GM10847 (cell line): Measurements from ENCODE around the gene MXD3.

Experiments
- POLR2A ChIP-seq: IDR thresholded peaks from 2 replicates; pipeline ENCODE4 v1.6.1; 2011; ENCODE audit not compliant: insufficient read length; ENCODE audit errors: extremely low read depth

The MXD3 gene

DNA sequence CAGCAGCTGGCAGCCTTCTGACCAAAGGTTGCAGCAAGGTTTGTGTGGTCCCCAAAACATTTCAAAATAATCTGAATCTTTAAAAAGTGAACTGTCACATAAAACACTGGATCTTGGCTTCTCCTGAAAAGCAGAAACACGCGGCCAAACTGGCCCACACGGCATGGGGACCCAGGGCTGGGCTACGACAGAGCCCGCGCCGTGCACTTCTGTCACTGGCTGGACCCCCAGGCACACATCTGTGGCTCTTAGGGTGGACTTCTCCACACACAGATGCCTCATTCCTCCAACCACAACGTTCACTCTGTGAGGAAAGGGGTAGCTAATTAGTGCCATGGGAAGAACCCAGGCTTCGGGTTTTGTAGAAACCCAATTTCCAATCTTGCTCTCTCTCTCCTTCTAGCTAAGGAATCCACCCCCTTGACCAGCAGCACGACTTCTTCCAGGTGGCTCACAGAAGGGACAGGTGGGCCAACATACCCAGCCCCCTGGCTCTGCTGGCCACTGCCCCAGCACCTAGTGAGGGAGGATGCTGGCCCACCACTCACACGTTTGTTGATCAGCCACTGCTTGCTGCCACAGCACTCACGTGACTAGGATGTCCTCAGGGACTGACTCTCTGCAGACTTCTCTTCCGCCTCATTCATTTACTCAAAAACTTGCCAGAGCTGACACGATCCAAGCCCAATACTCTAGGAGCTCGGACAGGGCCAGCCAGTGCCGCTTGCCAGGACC is 21.9 kb upstream of the MXD3 start:
- no peak for TF ChIP-seq POLR2A

DNA sequence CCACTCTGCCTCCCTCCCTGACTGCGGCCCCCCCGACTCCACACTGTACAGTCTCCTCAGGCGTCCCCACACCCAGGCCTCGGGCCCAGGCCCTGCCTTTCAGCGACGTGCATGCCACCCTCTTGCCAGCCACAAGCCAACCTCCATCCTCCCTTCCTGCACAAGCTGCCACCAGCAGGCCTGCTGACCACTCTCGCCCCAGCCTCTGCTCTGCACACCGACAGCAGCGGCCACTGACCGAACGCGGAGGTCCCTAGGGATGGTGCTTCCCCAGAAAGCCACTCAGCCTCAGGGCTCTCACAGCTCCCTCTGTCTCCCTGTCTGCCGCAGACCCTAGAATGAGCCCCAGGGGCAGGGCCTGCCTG is 21.2 kb upstream of the MXD3 start:
- no peak for TF ChIP-seq POLR2A

DNA sequence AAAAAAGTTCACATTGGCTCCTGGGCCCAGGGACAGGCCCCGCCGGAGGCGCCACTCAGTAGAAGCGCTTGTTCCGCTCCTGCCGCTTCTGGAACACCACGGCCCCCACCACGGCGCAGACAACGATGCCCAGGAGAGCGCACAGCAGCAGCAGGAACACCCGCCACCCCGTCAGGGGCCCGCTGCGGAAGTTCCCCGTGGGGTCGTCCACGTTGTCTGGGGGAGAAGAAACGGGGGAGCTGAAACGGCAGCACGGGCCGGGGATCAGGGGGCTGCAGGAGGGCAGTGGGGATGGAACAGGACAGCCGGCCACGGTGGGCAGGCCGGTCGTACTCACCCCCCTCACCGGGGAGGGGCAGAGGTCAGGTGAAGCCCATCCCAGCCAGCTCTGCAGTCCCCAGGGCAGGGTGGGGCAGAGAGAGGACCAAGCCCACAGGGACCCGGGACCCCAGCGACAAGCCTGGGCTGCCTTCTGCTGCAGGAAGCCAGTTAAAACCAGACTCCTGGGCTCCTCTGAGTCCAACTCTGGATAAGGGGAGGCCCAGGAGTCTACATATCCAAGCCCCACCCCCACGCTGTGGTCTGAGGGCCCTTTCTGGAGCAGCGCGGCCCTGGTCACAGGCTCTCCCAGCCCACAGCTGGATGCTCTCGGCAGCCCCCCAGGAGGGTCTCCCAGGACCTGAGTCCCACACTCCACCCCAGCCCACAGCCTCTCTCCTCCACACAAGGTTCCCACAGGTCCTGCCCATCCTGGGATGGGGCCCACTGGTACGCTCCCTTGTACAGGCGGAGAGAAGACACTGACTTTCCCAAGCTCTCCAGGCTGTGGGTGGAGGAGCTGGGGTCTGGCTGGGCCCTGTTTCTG is 20.6 kb upstream of the MXD3 start:
- TF ChIP-seq POLR2A, result no peak

DNA sequence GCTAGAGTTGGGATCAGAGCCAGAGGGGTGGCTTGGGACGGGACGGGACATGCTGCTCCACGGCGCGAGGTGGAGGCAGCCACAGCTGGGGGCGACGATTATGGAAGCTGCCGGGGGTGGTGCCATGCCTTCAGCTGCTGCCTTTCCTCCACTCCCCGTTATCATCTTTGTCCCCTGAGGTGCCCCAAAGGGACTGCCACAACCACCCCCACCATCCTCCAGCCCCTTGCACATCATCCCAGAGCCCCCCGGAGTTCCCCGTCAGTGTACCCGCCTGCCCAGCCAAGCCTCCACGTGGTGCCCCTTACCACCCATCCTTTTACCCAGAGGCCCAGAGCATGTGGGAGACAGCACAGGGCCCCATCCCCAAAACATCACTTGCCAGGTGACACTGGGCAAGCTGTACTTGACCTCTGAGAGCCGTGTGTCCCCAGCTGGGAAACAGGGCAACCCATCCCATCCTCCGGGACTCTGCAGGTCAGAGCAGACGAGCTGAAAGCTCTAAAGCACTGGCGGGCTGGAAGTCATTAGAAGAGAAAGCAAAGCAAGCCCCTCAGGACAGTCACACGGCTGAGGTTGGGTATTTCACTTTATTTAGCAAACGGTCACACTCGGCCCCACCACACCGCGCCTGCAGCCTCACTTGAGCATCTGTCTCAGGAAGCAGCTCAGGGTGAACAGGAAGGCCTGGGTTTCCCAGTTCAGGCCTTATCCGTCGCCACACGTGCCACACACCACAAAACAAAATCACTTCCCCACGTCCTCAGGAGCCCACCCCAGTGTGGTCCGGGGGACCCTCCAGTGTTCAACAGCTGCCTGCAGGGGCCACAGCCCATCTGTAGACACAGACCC is 19.5 kb upstream of the MXD3 start:
- no peak for TF ChIP-seq POLR2A

DNA sequence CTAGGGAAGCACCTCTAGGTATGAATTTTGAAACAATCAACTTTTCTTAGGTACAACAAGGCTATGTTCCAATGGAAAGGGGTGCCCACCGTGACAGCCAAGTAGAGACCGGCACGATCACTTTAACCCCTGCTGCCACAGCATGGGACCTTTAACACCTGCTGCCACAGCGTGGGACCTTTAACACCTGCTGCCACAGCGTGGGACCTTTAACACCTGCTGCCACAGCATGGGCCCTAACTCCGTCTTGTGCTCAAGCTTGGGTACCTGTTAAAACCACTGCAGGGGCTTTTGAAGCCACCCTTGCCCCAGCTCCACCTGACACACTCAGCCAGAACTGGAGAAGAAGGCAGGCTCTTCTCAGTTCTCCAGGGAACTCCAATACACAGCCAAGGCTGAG is 18.2 kb upstream of the MXD3 start:
- no peak for TF ChIP-seq POLR2A

DNA sequence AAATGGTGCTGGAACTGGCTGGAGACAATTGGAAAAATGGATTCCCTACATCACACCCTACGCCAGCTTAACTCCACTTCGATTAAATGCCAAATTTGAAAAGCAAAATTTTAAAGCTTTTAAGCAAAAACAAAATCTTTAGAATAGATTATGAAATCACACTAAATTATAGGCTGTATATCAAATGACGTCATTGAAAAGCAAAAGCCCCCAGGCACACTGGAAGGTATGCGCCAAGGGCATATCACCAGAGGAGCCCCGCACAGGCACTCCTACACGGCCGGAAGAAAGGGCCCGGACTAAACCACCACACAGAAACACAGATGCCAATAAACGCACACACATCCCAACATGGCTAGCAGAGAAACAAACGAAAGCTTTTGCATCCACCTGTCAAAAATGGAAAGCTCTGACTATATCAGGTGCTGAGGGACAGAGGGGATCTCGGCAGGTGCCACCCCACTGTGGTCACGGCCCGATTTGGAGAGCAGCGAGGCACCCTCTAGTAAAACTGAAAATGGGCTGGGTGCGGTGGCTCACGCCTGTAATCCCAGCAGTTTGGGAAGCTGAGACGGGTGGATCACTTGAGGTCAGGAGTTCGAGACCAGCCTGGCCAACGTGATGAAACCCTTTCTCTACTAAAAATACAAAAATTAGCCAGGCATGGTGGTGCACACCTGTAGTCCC is 17.0 kb upstream of the MXD3 start:
- TF ChIP-seq POLR2A, result no peak

DNA sequence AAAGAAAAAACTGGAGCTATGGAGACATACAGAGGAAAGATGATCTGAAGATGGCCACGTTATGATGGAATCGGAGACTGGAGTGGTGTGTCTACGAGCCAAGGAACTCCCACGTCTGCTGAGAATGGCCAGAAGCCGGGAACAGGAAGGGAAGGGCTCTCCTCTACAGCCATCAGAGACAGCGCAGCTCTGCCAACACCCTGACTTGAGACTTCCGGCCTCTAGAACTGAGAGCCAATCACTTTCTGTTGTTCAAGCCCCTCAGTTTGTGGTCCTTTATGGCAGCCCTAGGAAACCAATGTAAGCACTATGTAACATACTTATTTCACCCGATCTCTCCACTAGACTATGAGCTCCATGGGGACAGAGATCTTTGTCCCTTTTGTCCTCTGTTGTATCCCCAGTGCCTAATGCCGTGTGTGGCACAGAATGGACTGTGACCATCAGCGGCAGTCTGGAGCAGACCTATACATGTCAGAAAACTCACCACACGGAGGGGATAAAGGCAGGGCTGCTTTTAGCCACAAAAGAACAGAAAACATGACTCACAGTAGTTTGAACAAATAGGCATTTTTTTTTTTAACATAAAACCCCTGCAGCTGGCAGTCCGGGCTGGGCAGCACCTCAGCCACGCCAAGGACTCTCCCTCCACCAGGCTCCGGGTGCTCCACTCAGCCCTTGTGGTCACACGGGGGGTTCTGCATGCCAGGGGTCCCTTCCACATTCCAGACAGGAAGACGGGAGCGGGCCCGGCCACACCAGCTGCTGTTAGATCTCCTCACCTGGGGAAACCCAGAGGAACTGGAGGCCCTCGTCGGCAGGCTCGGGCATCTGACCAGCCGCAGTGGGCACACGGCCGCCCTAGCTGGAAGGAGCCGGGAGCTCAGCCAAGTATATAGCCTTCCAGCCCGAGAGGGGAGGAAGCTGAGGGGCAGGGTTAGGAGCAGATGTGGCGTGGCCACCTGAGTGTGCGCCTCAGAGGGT is 16.1 kb upstream of the MXD3 start:
- no peak for TF ChIP-seq POLR2A

DNA sequence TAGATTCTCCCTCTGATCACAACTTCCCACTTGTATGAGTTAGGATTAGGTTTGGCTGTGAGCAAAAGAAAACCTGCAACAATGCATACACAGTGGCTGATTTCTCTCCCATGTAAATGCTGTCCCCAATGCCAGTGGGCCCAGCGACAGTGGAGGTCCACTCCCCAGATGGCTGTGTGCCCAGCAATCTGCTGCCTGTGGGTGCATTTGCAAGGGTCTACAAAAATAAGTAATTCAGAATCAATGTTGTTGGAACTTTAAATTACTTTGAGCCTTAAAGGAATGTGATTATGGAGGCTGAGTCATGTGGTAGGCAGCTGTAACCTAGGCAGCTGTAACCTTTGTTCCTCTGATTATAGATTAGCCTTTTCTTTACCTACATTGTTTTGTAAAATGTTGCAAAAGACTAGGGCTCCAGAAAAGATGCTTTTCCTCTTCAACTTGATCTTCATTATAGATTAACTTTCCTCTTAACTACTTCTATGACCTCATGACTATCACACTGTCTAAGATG is 14.2 kb upstream of the MXD3 start:
- no peak for TF ChIP-seq POLR2A

DNA sequence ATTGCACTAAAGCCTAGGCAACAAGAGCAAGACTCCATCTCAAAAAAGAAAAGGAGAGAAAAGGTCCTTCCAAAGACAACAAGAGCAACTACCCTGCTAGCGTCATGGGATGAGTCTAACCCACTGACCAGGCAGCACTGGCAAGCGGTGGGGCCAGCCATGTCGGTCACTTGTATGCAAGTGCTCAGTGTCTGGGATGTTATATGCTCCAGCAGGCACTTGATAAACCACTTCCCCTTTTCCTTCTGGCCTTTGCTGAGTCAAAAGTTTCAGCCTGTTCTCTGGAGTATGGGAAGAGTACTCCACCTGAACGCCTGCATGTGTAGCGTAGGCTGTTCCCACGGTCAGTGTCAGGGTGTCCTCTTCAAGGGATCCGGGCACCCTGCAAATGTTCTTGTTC is 9.2 kb upstream of the MXD3 start:
- TF ChIP-seq POLR2A, result no peak

DNA sequence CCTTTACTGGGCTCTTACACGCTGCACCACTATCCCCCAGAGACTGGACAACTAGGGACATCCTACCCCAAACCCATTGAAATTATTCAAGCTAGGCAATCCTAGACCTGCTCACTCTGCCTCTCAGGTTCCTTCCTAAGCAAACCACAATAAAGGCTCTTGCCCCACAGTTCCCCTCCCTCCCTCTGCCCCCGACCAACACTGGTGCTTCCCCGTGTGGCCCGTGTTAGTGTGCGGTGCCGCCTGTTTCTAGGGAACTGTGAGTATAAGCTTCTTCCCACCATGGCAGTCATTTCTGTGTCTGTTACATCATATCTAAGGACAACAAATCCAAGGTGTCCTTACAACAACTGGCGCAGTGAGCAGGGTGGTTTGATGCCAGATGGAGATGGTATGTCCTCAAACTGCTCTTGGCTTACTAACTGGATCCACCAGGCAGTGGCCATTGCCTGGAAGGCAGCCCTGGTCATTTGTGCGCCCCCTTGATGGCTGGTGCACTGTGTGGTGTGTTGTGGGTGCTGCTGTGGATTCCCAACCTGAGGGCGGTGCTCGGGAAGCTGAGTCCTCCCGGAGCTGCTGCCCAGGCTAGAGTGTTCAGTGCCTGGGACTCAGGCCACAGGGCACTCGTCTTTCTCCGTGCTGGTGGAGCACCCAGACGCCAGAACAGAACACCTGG is 8.4 kb upstream of the MXD3 start:
- TF ChIP-seq POLR2A, result no peak

DNA sequence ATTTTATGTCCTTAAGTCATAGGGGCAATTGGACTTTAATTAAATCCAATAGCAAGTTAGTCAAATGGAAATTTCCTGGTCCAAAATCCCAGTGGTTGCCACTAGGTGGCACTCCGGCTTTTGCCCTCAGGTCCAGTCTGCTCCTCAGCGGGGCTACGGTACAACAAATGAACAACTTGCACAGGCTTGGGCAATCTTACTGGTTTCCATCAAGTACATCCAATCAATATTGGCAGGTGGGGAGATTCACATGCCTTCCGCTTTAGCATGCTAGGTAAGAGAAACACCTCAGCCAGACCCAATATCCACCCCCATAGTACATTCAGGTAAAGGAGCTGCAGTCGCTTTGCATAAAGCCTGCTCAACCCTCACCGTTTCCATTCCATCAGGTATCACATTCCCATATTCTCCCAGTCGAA is 6.3 kb upstream of the MXD3 start:
- no peak for TF ChIP-seq POLR2A

DNA sequence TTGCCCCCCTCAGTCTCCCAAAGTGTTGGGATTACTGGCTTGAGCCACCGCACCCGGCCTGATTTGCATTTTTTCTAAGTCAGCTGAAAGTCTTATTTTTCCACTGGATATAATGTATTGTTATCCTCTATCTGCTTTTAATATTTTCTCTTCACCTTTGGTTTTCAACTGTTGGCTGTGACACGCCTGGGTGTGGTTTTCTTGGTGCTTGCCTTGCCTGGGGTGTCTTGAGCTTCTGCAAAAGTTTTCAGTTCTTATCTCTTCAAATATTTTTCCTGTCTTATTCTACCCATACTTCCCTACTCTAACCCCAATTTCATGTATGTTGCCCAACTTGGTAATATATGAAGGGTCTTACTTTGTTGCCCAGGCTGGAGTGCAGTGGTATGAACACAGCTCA is 4.3 kb upstream of the MXD3 start:
- no peak for TF ChIP-seq POLR2A

DNA sequence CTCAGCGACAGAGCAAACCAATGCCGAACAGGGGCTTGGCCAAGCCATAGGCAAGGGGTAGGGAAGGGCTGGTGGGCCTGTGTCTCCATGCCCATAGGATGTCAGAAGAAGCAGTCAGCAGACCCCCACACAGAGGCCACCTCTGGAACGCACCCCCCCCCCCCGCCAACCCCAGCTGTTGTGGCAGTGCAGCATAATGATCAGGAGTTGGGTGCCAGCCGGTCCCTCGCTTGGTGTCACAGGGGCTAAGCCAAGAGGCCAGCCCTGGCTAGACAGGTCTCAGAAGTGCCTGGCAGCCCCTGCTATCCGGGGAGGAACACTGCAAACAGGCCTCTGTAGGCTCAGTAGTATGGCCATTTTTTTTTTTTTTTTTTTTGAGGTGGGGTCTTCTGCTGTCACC is 3.7 kb upstream of the MXD3 start:
- no peak for TF ChIP-seq POLR2A
